HCT116 (cell line): ENCODE results near the gene RIMBP2.

Experiments
- CTCF ChIP-seq, 3 experiments: fragments of 200-600 bp in 1 of 3; sonication (generic) in 1 of 3; IDR thresholded peaks in 2 of 3; conservative IDR thresholded peaks in 1 of 3; 2 replicates each; pipeline ENCODE4 v1.5.1; 2012 to 2017; ENCODE audit warnings: low read depth in 2 of 3, low read length in 2 of 3, antibody characterized with exemption in 1 of 3, borderline replicate concordance in 1 of 3, control low read depth in 1 of 3, mild to moderate bottlenecking in 1 of 3, mixed read lengths in 1 of 3, mixed run types in 1 of 3, moderate library complexity in 1 of 3; ENCODE audit not compliant: insufficient read depth in 1 of 3
- EGR1 ChIP-seq: IDR thresholded peaks from 2 replicates; pipeline ENCODE4 v1.6.1; 2012; ENCODE audit warnings: low read depth
- EZH2phosphoT487 ChIP-seq: fragments of 200-600 bp; IDR thresholded peaks from 2 replicates; pipeline ENCODE4 v1.6.1; 2018; ENCODE audit warnings: antibody characterized with exemption, borderline replicate concordance
- POLR2A ChIP-seq: IDR thresholded peaks from 2 replicates; pipeline ENCODE4 v1.7.0; 2011; ENCODE audit warnings: borderline replicate concordance; ENCODE audit not compliant: insufficient read depth, insufficient read length; ENCODE audit errors: extremely low read depth
- POLR2AphosphoS5 ChIP-seq: IDR thresholded peaks from 2 replicates; pipeline ENCODE4 v1.6.1; 2011; ENCODE audit warnings: mild to moderate bottlenecking, low read depth, low read length, moderate library complexity
- SP1 ChIP-seq: IDR thresholded peaks from 2 replicates; pipeline ENCODE4 v1.6.1; 2012; ENCODE audit warnings: low read depth
- SRF ChIP-seq: IDR thresholded peaks from 2 replicates; pipeline ENCODE4 v1.6.1; 2012; ENCODE audit warnings: low read depth

GRCh38 chr12:130427381-130427887, 288.7 kb downstream of the RIMBP2 start:
- no peak for TF ChIP-seq EZH2phosphoT487
- no peak for TF ChIP-seq CTCF (IDR thresholded peaks at IDR 0.05 in 2 of 3, conservative IDR thresholded peaks at IDR 0.05 in 1 of 3; ENCODE audit: borderline replicate concordance in 1 of 3, insufficient read depth in 1 of 3, low read depth in 2 of 3, low read length in 2 of 3)
- no peak for TF ChIP-seq POLR2A
- TF ChIP-seq SP1: no peak
- TF ChIP-seq POLR2AphosphoS5: no peak
- no peak for TF ChIP-seq EGR1
- TF ChIP-seq SRF: no peak
